GM21723 (cell line): Measurements from ENCODE around the gene MEIS2.
A peak's percentile ranks its signal among the peaks of the same experiment; 100 is the strongest.

Source experiments
- ATAC-seq: cut with Tn5 transposase; IDR thresholded peaks from one replicate; pipeline ENCODE4 v1.9.1; 2021; ENCODE audit warnings: mild to moderate bottlenecking, moderate library complexity; ENCODE audit not compliant: unreplicated experiment

Gene MEIS2

GRCh38 chr15:36903922-36904556 lies 196.3 kb downstream of the MEIS2 start:
- ATAC-seq: no peak

GRCh38 chr15:36903195-36903594 lies 197.2 kb downstream of the MEIS2 start:
- no peak for ATAC-seq

GRCh38 chr15:36901012-36901411 lies 199.3 kb downstream of the MEIS2 start:
- ATAC-seq: no peak

GRCh38 chr15:36899696-36900095 lies 200.7 kb downstream of the MEIS2 start:
- ATAC-seq: no peak

GRCh38 chr15:36898536-36899126 lies 201.7 kb downstream of the MEIS2 start:
- no peak for ATAC-seq

GRCh38 chr15:36897834-36898233 lies 202.5 kb downstream of the MEIS2 start:
- no peak for ATAC-seq

GRCh38 chr15:36896949-36897348 lies 203.4 kb downstream of the MEIS2 start:
- no peak for ATAC-seq

- no peak for ATAC-seq
Measured at GRCh38 chr15:36894075-36894474, 206.3 kb downstream of the MEIS2 start.

- no peak for ATAC-seq
Measured at GRCh38 chr15:36893276-36893675, 207.1 kb downstream of the MEIS2 start.

- ATAC-seq: no peak
Measured at GRCh38 chr15:36888011-36888992, 212.0 kb downstream of the MEIS2 start.

GRCh38 chr15:36887214-36887961 lies 213.0 kb downstream of the MEIS2 start:
- no peak for ATAC-seq

- no peak for ATAC-seq
Measured at GRCh38 chr15:36886701-36887100, 213.6 kb downstream of the MEIS2 start.

GRCh38 chr15:36886191-36886590 lies 214.2 kb downstream of the MEIS2 start:
- ATAC-seq: no peak

- no peak for ATAC-seq
Measured at GRCh38 chr15:36885771-36886170, 214.6 kb downstream of the MEIS2 start.

GRCh38 chr15:36884936-36885635 lies 215.3 kb downstream of the MEIS2 start:
- ATAC-seq: no peak

GRCh38 chr15:36884518-36884875 lies 215.9 kb downstream of the MEIS2 start:
- ATAC-seq: no peak

- ATAC-seq: peak; percentile 82
Measured at GRCh38 chr15:36883713-36884517, 216.4 kb downstream of the MEIS2 start.

GRCh38 chr15:36882487-36883131 lies 217.7 kb downstream of the MEIS2 start:
- ATAC-seq: no peak

GRCh38 chr15:36882056-36882455 lies 218.3 kb downstream of the MEIS2 start:
- ATAC-seq: no peak
